ENCODE measurements around the gene GRM1. TPM values are rescaled to one million over a fixed set of nuclear protein-coding genes. Genes with fewer than 3 reads are reported as not detected.

GRM1 gene
- total and polyA plus RNA-seq, 2 donors (not counting 1 experiment from before 2014, with no cell fraction given), result not detected

DNA sequence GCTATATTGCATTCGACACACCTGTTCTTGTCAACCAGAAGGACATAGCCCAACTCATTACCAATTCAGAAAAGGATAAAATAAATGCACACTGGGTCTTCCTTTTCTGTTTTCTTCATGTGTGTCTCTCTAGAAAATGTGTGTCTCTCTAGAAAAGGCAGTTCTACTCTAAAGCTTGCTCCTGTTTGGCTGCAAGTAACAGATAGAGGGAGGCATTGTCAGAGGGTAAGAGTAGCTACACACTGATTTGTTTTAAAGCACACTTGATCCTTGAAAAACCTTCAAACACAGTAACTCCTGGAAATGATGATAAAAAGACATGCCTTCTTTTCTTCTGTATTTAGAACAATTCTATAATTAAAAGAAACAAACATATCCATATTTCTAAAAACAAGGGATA is 21.3 kb downstream of the GRM1 start:
- WGBS (ENCODE audit: insufficient coverage), result no CpG with 5 or more reads among the region's 1 CpG
- POLR2A ChIA-PET, result no interaction called here
- ATAC-seq (ENCODE audit: low read depth) (no peak), DNase-seq (no peak)
- H4K20me1 ChIP-seq (ENCODE audit: control insufficient read depth, insufficient read depth, low read length, poor library complexity, severe bottlenecking), result no peaks in the 10 kb centered on the region
- no peak overlapping the region for H3K27ac ChIP-seq (ENCODE audit: low read length in 2 of 2)
- no peak for TF ChIP-seq EZH2 (IDR thresholded peaks at IDR 0.05; ENCODE audit: borderline replicate concordance, insufficient read depth, low read depth, low read length, poor library complexity, severe bottlenecking)
- TF ChIP-seq, protein P1, sequence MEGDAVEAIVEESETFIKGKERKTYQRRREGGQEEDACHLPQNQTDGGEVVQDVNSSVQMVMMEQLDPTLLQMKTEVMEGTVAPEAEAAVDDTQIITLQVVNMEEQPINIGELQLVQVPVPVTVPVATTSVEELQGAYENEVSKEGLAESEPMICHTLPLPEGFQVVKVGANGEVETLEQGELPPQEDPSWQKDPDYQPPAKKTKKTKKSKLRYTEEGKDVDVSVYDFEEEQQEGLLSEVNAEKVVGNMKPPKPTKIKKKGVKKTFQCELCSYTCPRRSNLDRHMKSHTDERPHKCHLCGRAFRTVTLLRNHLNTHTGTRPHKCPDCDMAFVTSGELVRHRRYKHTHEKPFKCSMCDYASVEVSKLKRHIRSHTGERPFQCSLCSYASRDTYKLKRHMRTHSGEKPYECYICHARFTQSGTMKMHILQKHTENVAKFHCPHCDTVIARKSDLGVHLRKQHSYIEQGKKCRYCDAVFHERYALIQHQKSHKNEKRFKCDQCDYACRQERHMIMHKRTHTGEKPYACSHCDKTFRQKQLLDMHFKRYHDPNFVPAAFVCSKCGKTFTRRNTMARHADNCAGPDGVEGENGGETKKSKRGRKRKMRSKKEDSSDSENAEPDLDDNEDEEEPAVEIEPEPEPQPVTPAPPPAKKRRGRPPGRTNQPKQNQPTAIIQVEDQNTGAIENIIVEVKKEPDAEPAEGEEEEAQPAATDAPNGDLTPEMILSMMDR (IDR thresholded peaks at IDR 0.05), result no peak
- Mint-ChIP-seq H3K4me1 (no peaks in the 10 kb centered on the region), H3K27me3 (no peaks in the 10 kb centered on the region), H3K27ac (no peak overlapping the region), H3K9me3 (ENCODE audit: insufficient read depth) (peaks cover 2% of the 10 kb centered on the region), H3K4me3 (no peak overlapping the region)
- H3K9me3 ChIP-seq (ENCODE audit: control extremely low read depth in 1 of 3, control insufficient read depth in 2 of 3, insufficient read depth in 1 of 3, low read length in 2 of 3), result no peaks in the 10 kb centered on the region
- H3K27me3 ChIP-seq (replicated peaks in 1 of 4; ENCODE audit: control extremely low read depth in 1 of 4, control insufficient read depth in 3 of 4, insufficient read depth in 4 of 4, low read length in 3 of 4), result no peaks in the 10 kb centered on the region
- H3K9ac ChIP-seq (ENCODE audit: low read length), result no peak overlapping the region
- no peaks in the 10 kb centered on the region for H3K36me3 ChIP-seq (replicated peaks in 1 of 2; ENCODE audit: control extremely low read depth in 1 of 2, control insufficient read depth in 1 of 2, extremely low read depth in 1 of 2, insufficient read depth in 2 of 2, low read length in 1 of 2)
- no peaks in the 10 kb centered on the region for H3K79me2 ChIP-seq (ENCODE audit: control insufficient read depth, insufficient read depth, low read length)
- intact Hi-C loops (cut with micrococcal nuclease), result no loop called here
- CTCF ChIA-PET, result no interaction called here
- no peak overlapping the region for H2AFZ ChIP-seq (ENCODE audit: insufficient read depth, low read depth, low read length, poor library complexity, severe bottlenecking)
- no peak overlapping the region for H3K4me2 ChIP-seq (replicated peaks; ENCODE audit: low read depth, low read length, poor library complexity, severe bottlenecking)
- no peaks in the 10 kb centered on the region for H3K4me1 ChIP-seq (ENCODE audit: control insufficient read depth in 2 of 2, insufficient read depth in 2 of 2, low read length in 2 of 2)
- H3K4me3 ChIP-seq (ENCODE audit: control extremely low read depth in 1 of 5, extremely low read depth in 1 of 5, insufficient read depth in 1 of 5, low read depth in 2 of 5, low read length in 4 of 5), result no peak overlapping the region

- no peak overlapping the region for H3K9ac ChIP-seq (ENCODE audit: low read length)
- no peaks in the 10 kb centered on the region for H3K27me3 ChIP-seq (replicated peaks in 1 of 4; ENCODE audit: control extremely low read depth in 1 of 4, control insufficient read depth in 3 of 4, insufficient read depth in 4 of 4, low read length in 3 of 4)
- DNase-seq, result no peak
- CTCF ChIA-PET, result no interaction called here
- POLR2A ChIA-PET, result no interaction called here
- H3K27me3 Mint-ChIP-seq, result no peaks in the 10 kb centered on the region
- H3K4me3 ChIP-seq (ENCODE audit: control extremely low read depth in 1 of 5, extremely low read depth in 1 of 5, insufficient read depth in 1 of 5, low read depth in 2 of 5, low read length in 4 of 5), result no peak overlapping the region
- intact Hi-C loops (cut with micrococcal nuclease), result no loop called here
- H3K4me1 Mint-ChIP-seq, result no peaks in the 10 kb centered on the region
- H3K36me3 ChIP-seq (replicated peaks in 1 of 2; ENCODE audit: control extremely low read depth in 1 of 2, control insufficient read depth in 1 of 2, extremely low read depth in 1 of 2, insufficient read depth in 2 of 2, low read length in 1 of 2), result no peaks in the 10 kb centered on the region
- H3K4me3 Mint-ChIP-seq, result no peak overlapping the region
- WGBS (ENCODE audit: insufficient coverage), result 83% methylated on average over 2 of the region's 6 CpGs
- no peaks in the 10 kb centered on the region for H4K20me1 ChIP-seq (ENCODE audit: control insufficient read depth, insufficient read depth, low read length, poor library complexity, severe bottlenecking)
- ATAC-seq (ENCODE audit: low read depth), result no peak
- no peaks in the 10 kb centered on the region for H3K9me3 Mint-ChIP-seq (ENCODE audit: insufficient read depth)
- H3K79me2 ChIP-seq (ENCODE audit: control insufficient read depth, insufficient read depth, low read length), result no peaks in the 10 kb centered on the region
- no peaks in the 10 kb centered on the region for H3K9me3 ChIP-seq (ENCODE audit: control extremely low read depth in 1 of 3, control insufficient read depth in 2 of 3, insufficient read depth in 1 of 3, low read length in 2 of 3)
- H3K4me1 ChIP-seq (ENCODE audit: control insufficient read depth in 2 of 2, insufficient read depth in 2 of 2, low read length in 2 of 2), result no peaks in the 10 kb centered on the region
- H3K4me2 ChIP-seq (replicated peaks; ENCODE audit: low read depth, low read length, poor library complexity, severe bottlenecking), result no peak overlapping the region
- no peak overlapping the region for H3K27ac Mint-ChIP-seq
- TF ChIP-seq, protein P1 (IDR thresholded peaks at IDR 0.05), result no peak
- no peak for TF ChIP-seq EZH2 (IDR thresholded peaks at IDR 0.05; ENCODE audit: borderline replicate concordance, insufficient read depth, low read depth, low read length, poor library complexity, severe bottlenecking)
- H2AFZ ChIP-seq (ENCODE audit: insufficient read depth, low read depth, low read length, poor library complexity, severe bottlenecking), result no peak overlapping the region
- no peak overlapping the region for H3K27ac ChIP-seq (ENCODE audit: low read length in 2 of 2)
Observed at GRCh38 chr6:146056506-146056905, 27.6 kb downstream of the GRM1 start.

All from B cell (primary cell).